HepG2 (cell line): ENCODE results near the gene NFKB1. TPM values are rescaled to one million over a fixed set of nuclear protein-coding genes. Genes with fewer than 3 reads are reported as not detected.

Experiments
- BCL3 ChIP-seq: sonication (generic); formaldehyde crosslinking; IDR thresholded peaks from 2 replicates; pipeline ENCODE4 v1.5.1; 2020; ENCODE audit warnings: mild to moderate bottlenecking, missing genetic modification reagents, moderate library complexity
- CCAR2 ChIP-seq: fragments of 200-400 bp; formaldehyde crosslinking; optimal IDR thresholded peaks from 2 replicates; pipeline ENCODE3; 2018; ENCODE audit warnings: low read depth, mild to moderate bottlenecking, low read length, moderate library complexity
- KMT2A ChIP-seq: sonication (generic); formaldehyde crosslinking; IDR thresholded peaks from 2 replicates; pipeline ENCODE4 v1.4.0; 2020; ENCODE audit warnings: missing genetic modification reagents
- MAX ChIP-seq: IDR thresholded peaks from 2 replicates; pipeline ENCODE4 v1.6.1; 2012; ENCODE audit warnings: inconsistent platforms
- PRDM4 ChIP-seq: sonication (generic); formaldehyde crosslinking; IDR thresholded peaks from 2 replicates; pipeline ENCODE4 v1.9.0; 2021; ENCODE audit warnings: missing genetic modification reagents, borderline replicate concordance
- REPIN1 ChIP-seq: sonication (generic); formaldehyde crosslinking; IDR thresholded peaks from 2 replicates; pipeline ENCODE4 v1.8.0; 2022; ENCODE audit warnings: missing genetic modification reagents, low read depth, mild to moderate bottlenecking, borderline replicate concordance
- SMARCE1 ChIP-seq: fragments of 450-650 bp; IDR thresholded peaks from 2 replicates; pipeline ENCODE4 v1.6.1; 2017; ENCODE audit warnings: borderline replicate concordance
- SNAI1 ChIP-seq: sonication (generic); formaldehyde crosslinking; IDR thresholded peaks from 2 replicates; pipeline ENCODE4 v1.5.0; 2020; ENCODE audit warnings: mild to moderate bottlenecking, missing genetic modification reagents, borderline replicate concordance
- SOX5 ChIP-seq: IDR thresholded peaks from 2 replicates; pipeline ENCODE4 v1.6.1; 2016; ENCODE audit warnings: borderline replicate concordance
- SUZ12 ChIP-seq: fragments of 150-350 bp; IDR thresholded peaks from 2 replicates; pipeline ENCODE4 v1.6.1; 2014; ENCODE audit warnings: low read depth, low read length
- TAF1 ChIP-seq: sonication (generic); formaldehyde crosslinking; IDR thresholded peaks from 2 replicates; pipeline ENCODE4 v1.4.0; 2020; ENCODE audit warnings: missing genetic modification reagents
- TFAP4 ChIP-seq: sonication (generic); IDR thresholded peaks from 2 replicates; pipeline ENCODE4 v1.6.1; 2016; ENCODE audit warnings: low read depth, borderline replicate concordance
- THAP7 ChIP-seq: sonication (generic); formaldehyde crosslinking; IDR thresholded peaks from 2 replicates; pipeline ENCODE4 v1.8.1; 2023; ENCODE audit warnings: mild to moderate bottlenecking, missing genetic modification reagents
- YEATS4 ChIP-seq: sonication (generic); formaldehyde crosslinking; IDR thresholded peaks from 2 replicates; pipeline ENCODE4 v1.4.0; 2020; ENCODE audit warnings: missing genetic modification reagents, borderline replicate concordance
- ZBTB26 ChIP-seq: IDR thresholded peaks from 2 replicates; pipeline ENCODE4 v1.6.1; 2016; ENCODE audit warnings: missing compliant biosample characterization, missing genetic modification reagents, borderline replicate concordance
- ZBTB42 ChIP-seq: sonication (generic); formaldehyde crosslinking; IDR thresholded peaks from 2 replicates; pipeline ENCODE4 v1.5.0; 2020; ENCODE audit warnings: mild to moderate bottlenecking, missing genetic modification reagents
- ZNF292 ChIP-seq: sonication (generic); formaldehyde crosslinking; IDR thresholded peaks from 2 replicates; pipeline ENCODE4 v1.8.1; 2022; ENCODE audit warnings: mild to moderate bottlenecking, low read depth, missing genetic modification reagents, borderline replicate concordance
- ZNF563 ChIP-seq: sonication (generic); formaldehyde crosslinking; IDR thresholded peaks from 2 replicates; pipeline ENCODE4 v1.8.0; 2022; ENCODE audit warnings: mild to moderate bottlenecking, moderate library complexity, missing genetic modification reagents
- ZNF605 ChIP-seq: sonication (generic); formaldehyde crosslinking; IDR thresholded peaks from 2 replicates; pipeline ENCODE4 v1.8.0; 2022; ENCODE audit warnings: mild to moderate bottlenecking, missing genetic modification reagents
- ZNF7 ChIP-seq: IDR thresholded peaks from 2 replicates; pipeline ENCODE4 v1.6.1; 2016; ENCODE audit warnings: missing biosample characterization, missing genetic modification reagents
- ZNF703 ChIP-seq: sonication (generic); formaldehyde crosslinking; IDR thresholded peaks from 2 replicates; pipeline ENCODE4 v1.5.1; 2020; ENCODE audit warnings: missing genetic modification reagents, mild to moderate bottlenecking, moderate library complexity, borderline replicate concordance
- ZNF879 ChIP-seq: sonication (generic); formaldehyde crosslinking; IDR thresholded peaks from 2 replicates; pipeline ENCODE4 v1.8.1; 2023; ENCODE audit warnings: missing genetic modification reagents
- ZSCAN21 ChIP-seq: sonication (generic); formaldehyde crosslinking; IDR thresholded peaks from 2 replicates; pipeline ENCODE4 v1.8.0; 2022; ENCODE audit warnings: mild to moderate bottlenecking, missing genetic modification reagents, moderate library complexity, borderline replicate concordance
- polyA plus RNA-seq, 8 experiments: library from polyadenylated mRNA; depleted of rRNA in 3 of 8; stranded (reverse) in 7 of 8; unstranded in 1 of 8; fragments of >200 nt; fragmentation: Illumina TruSeq in 4 of 8; extraction: Trizol in 4 of 8; gene quantifications; 2 replicates each; pipeline versions ENCODE4 v1.2.1 to v1.2.3, GENCODE V29; 2011 to 2016; ENCODE audit warnings: low read depth in 4 of 8, missing spikeins in 1 of 8, mixed read lengths in 1 of 8; ENCODE audit not compliant: insufficient read depth in 1 of 8
- total RNA-seq, 5 experiments: library from RNA; depleted of rRNA; stranded (reverse); fragments of >200 nt; fragmentation: Illumina TruSeq; extraction: Trizol; gene quantifications; 2 replicates each; pipeline ENCODE4 v1.2.3, GENCODE V29; 2016; ENCODE audit warnings: low read depth in 1 of 5

The NFKB1 gene
- total and polyA plus RNA-seq, 2 of the 13 experiments (the other 11 are each of a cell fraction or from before 2014, with no cell fraction given), result 15.4 to 31.6 TPM

GRCh38 chr4:102500696-102501446, at the start of gene NFKB1 (continued):
- peak; percentile 40; the same call in 1 of the 2 replicates for TF ChIP-seq TAF1 (CRISPR knock-in tag)
- TF ChIP-seq BCL3, result 0 out of 2 replicates have a peak, but pooled peaks have one; percentile 13
- TF ChIP-seq ZNF292, result no peak
- no peak for TF ChIP-seq CCAR2
- TF ChIP-seq SNAI1 (CRISPR knock-in tag), result no peak
- no peak for TF ChIP-seq ZNF703 (CRISPR knock-in tag)
- TF ChIP-seq SUZ12, result no peak
- no peak for TF ChIP-seq ZNF879 (CRISPR knock-in tag)
- TF ChIP-seq ZNF605 (CRISPR knock-in tag), result peak; percentile 63; the same call in 1 of the 2 replicates
- TF ChIP-seq REPIN1 (CRISPR knock-in tag), result 0 out of 2 replicates have a peak, but pooled peaks have one; percentile 22
- TF ChIP-seq SOX5 (CRISPR knock-in tag), result no peak; the same call in 1 of the 2 replicates
- no peak for TF ChIP-seq SMARCE1
- TF ChIP-seq MAX, result peak; percentile 57
- TF ChIP-seq ZBTB42, result no peak
- no peak for TF ChIP-seq ZSCAN21
- 0 out of 2 replicates have a peak, but pooled peaks have one; percentile 53 for TF ChIP-seq KMT2A (CRISPR knock-in tag)
- no peak for TF ChIP-seq PRDM4 (CRISPR knock-in tag)
- TF ChIP-seq THAP7, result no peak
- TF ChIP-seq ZNF563 (CRISPR knock-in tag), result peak; percentile 17; the same call in 1 of the 2 replicates
- TF ChIP-seq TFAP4, result peak; percentile 16; the same call in 1 of the 2 replicates
- TF ChIP-seq ZBTB26, result no peak
- TF ChIP-seq ZNF7, result no peak
- TF ChIP-seq YEATS4 (CRISPR knock-in tag), result peak; percentile 25; the same call in 1 of the 2 replicates
